Measurements from ENCODE around the gene MIB1.

GRCh38 chr18:21820811-21821143, 80.2 kb downstream of the MIB1 start:
- TF ChIP-seq FOXM1 (IDR thresholded peaks at IDR 0.05; ENCODE audit: borderline replicate concordance) (no peak), ELF4 (IDR thresholded peaks at IDR 0.05) (no peak), BHLHE40 (IDR thresholded peaks at IDR 0.05; ENCODE audit: borderline replicate concordance) (no peak), L3MBTL2 (conservative IDR thresholded peaks at IDR 0.05) (no peak), TARDBP (IDR thresholded peaks at IDR 0.05) (no peak), ZNF384 (IDR thresholded peaks at IDR 0.05) (no peak)
